Measurements from ENCODE around the gene ARHGAP18. TPM values are rescaled to one million over a fixed set of nuclear protein-coding genes. Genes with fewer than 3 reads are reported as not detected.

Gene ARHGAP18
- total RNA-seq, 1 donor from 2014 or later: 7.9 TPM

GRCh38 chr6:129599467-129599866 is 110.5 kb downstream of the ARHGAP18 start:
- DNase-seq (no peak), ATAC-seq (ENCODE audit: low read depth) (no peak)
- TF ChIP-seq CTCF (IDR thresholded peaks at IDR 0.05): no peak
- no peak overlapping the region for H3K27ac Mint-ChIP-seq
- H3K27me3 Mint-ChIP-seq: no peaks in the 10 kb centered on the region
- no peak overlapping the region for H3K4me3 Mint-ChIP-seq
- no peaks in the 10 kb centered on the region for H3K9me3 Mint-ChIP-seq
- peaks cover 5% of the 10 kb centered on the region for H3K4me1 Mint-ChIP-seq
- ChIA-PET POLR2A (no interaction called here), CTCF (interaction anchor here (0.8 to 5.4 kb wide), 9 partner anchors 8 to 422 kb away, joined by 3 to 190 read pairs (median 5); no protein-coding TSS in a partner anchor)
- intact Hi-C loops (cut with micrococcal nuclease): loop anchor here (2.0 to 10.0 kb wide), 2 partner anchors 73 to 695 kb away; no protein-coding TSS in a partner anchor
- no peaks in the 10 kb centered on the region for H3K36me3 Mint-ChIP-seq (ENCODE audit: low read depth)

GRCh38 chr6:129598244-129599187 is 111.5 kb downstream of the ARHGAP18 start:
- peak; percentile 53 for TF ChIP-seq CTCF (IDR thresholded peaks at IDR 0.05)
- ChIA-PET POLR2A (interaction anchor here (0.6 to 1.2 kb wide), 2 partner anchors 151 to 421 kb away, joined by 3 to 5 read pairs; no protein-coding TSS in a partner anchor), CTCF (interaction anchor here (0.6 to 5.4 kb wide), 29 partner anchors 8 to 475 kb away, joined by 3 to 190 read pairs (median 5); no protein-coding TSS in a partner anchor)
- Mint-ChIP-seq H3K27me3 (no peaks in the 10 kb centered on the region), H3K9me3 (no peaks in the 10 kb centered on the region), H3K27ac (no peak overlapping the region), H3K4me1 (peaks cover 5% of the 10 kb centered on the region), H3K36me3 (ENCODE audit: low read depth) (no peaks in the 10 kb centered on the region), H3K4me3 (no peak overlapping the region)
- intact Hi-C loops (cut with micrococcal nuclease): loop anchor here (1.0 to 10.0 kb wide), 6 partner anchors 74 to 696 kb away; no protein-coding TSS in a partner anchor
- DNase-seq: no peak
- ATAC-seq (ENCODE audit: low read depth): peak; percentile 93

GRCh38 chr6:129597023-129597713 is 112.8 kb downstream of the ARHGAP18 start:
- POLR2A ChIA-PET: interaction anchor here (0.9 to 1.6 kb wide), 2 partner anchors 151 to 424 kb away, joined by 5 read pairs; no protein-coding TSS in a partner anchor

GRCh38 chr6:129596522-129596921 is 113.5 kb downstream of the ARHGAP18 start:
- Mint-ChIP-seq H3K4me3 (no peak overlapping the region), H3K27me3 (no peaks in the 10 kb centered on the region), H3K4me1 (peaks cover 5% of the 10 kb centered on the region), H3K27ac (no peak overlapping the region), H3K36me3 (ENCODE audit: low read depth) (no peaks in the 10 kb centered on the region), H3K9me3 (no peaks in the 10 kb centered on the region)
- intact Hi-C loops (cut with micrococcal nuclease): loop anchor here (10.0 kb wide), 1 partner anchor 698 kb away; no protein-coding TSS in a partner anchor
- ATAC-seq (ENCODE audit: low read depth) (no peak), DNase-seq (no peak)
- TF ChIP-seq CTCF (IDR thresholded peaks at IDR 0.05): no peak
- CTCF ChIA-PET: interaction anchor here (1.2 to 5.4 kb wide), 7 partner anchors 18 to 425 kb away, joined by 3 to 190 read pairs (median 21); no protein-coding TSS in a partner anchor
- POLR2A ChIA-PET: interaction anchor here (1.6 kb wide), 1 partner anchor 425 kb away, joined by 5 read pairs; no protein-coding TSS in a partner anchor

More at GRCh38 chr6:129597023-129597713, 112.8 kb downstream of the ARHGAP18 start:
- H3K27me3 Mint-ChIP-seq: no peaks in the 10 kb centered on the region
- H3K4me1 Mint-ChIP-seq: peaks cover 5% of the 10 kb centered on the region
- no peak for TF ChIP-seq CTCF (IDR thresholded peaks at IDR 0.05)
- no peak overlapping the region for H3K27ac Mint-ChIP-seq
- no peaks in the 10 kb centered on the region for H3K9me3 Mint-ChIP-seq
- H3K4me3 Mint-ChIP-seq: no peak overlapping the region
- DNase-seq (no peak), ATAC-seq (ENCODE audit: low read depth) (peak; percentile 50)
- CTCF ChIA-PET: interaction anchor here (0.7 to 5.4 kb wide), 21 partner anchors 10 to 444 kb away, joined by 3 to 190 read pairs (median 6); no protein-coding TSS in a partner anchor
- intact Hi-C loops (cut with micrococcal nuclease): loop anchor here (10.0 kb wide), 1 partner anchor 698 kb away; no protein-coding TSS in a partner anchor
- no peaks in the 10 kb centered on the region for H3K36me3 Mint-ChIP-seq (ENCODE audit: low read depth)
